ENCODE measurements around the gene SYCP2L. TPM values are rescaled to one million over a fixed set of nuclear protein-coding genes. Genes with fewer than 3 reads are reported as not detected.

SYCP2L gene
- 0.36 TPM in 1 of 2 replicates, not detected in the other for total RNA-seq

DNA sequence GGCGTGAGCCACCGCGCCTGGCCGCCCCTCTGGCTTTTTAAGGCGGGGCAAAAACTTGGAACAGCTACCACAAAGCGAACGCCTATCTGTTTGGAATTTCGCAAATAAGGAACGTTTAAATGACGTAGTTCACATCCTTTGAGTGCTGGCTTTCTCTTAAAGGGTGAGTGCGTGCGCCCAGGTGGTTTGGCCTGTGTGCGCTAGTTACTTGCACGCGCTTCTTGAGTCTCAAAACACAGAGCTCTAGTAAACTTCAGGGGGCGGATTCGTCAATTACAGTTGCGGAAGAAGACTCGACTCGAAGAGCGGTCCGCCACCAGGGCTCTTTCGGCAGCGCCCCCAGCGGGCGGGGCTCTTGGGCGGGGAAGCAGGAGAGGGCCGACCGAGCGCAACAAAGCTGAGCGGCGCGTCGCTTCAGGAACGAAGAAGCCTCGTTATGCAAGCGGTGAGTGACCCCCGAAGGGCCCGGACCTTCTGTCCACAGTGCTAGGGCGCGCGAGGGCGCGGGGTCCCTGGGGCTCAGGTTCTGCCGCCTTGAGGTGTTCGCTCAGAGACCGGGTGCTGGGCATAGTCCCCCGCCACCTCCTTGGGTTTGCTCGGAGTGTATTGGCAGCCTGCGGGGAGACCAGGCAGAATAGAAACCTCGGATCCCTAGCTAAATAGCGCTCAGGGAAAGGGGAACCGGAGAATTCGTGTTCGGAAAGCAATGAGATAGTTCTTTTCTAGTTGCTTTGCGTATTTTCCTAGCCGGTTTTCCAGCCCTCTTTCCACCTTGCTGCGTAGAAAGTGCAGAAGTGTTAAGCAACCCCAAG is at the start of gene SYCP2L:
Gene SYCP2L (plus strand): TSS at position 362 of the 812 bp plus-strand sequence. CDS start 75 bp downstream, at position 437.
- TF ChIP-seq, protein P1, sequence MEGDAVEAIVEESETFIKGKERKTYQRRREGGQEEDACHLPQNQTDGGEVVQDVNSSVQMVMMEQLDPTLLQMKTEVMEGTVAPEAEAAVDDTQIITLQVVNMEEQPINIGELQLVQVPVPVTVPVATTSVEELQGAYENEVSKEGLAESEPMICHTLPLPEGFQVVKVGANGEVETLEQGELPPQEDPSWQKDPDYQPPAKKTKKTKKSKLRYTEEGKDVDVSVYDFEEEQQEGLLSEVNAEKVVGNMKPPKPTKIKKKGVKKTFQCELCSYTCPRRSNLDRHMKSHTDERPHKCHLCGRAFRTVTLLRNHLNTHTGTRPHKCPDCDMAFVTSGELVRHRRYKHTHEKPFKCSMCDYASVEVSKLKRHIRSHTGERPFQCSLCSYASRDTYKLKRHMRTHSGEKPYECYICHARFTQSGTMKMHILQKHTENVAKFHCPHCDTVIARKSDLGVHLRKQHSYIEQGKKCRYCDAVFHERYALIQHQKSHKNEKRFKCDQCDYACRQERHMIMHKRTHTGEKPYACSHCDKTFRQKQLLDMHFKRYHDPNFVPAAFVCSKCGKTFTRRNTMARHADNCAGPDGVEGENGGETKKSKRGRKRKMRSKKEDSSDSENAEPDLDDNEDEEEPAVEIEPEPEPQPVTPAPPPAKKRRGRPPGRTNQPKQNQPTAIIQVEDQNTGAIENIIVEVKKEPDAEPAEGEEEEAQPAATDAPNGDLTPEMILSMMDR (IDR thresholded peaks at IDR 0.05; ENCODE audit: extremely low read depth, low read depth, low read length): no peak
- no peaks in the 10 kb centered on the region for H3K4me1 ChIP-seq (ENCODE audit: insufficient read depth, low read length)
- H3K27ac ChIP-seq (ENCODE audit: low read depth, low read length): no peak within 1 kb of the TSS
- DNase-seq (ENCODE audit: insufficient read length, low spot score, missing footprints): peak; percentile 46
- peak within 1 kb of the TSS; percentile 30 for H3K4me3 ChIP-seq (ENCODE audit: insufficient read depth, low read length)
- peaks cover 51% of the 10 kb centered on the region for H3K27me3 ChIP-seq (ENCODE audit: insufficient read depth, low read length)
- H3K9me3 ChIP-seq (ENCODE audit: low read depth, low read length): no peaks in the 10 kb centered on the region
- no peaks in the 10 kb centered on the region for H3K36me3 ChIP-seq (ENCODE audit: insufficient read depth, low read length)
- H4K20me1 ChIP-seq (ENCODE audit: insufficient read depth, low read length): no peaks in the 10 kb centered on the region
- peak within 1 kb of the TSS; percentile 33 for H3K4me2 ChIP-seq (ENCODE audit: insufficient read depth, low read length)
- no peaks in the 10 kb centered on the region for H3K79me2 ChIP-seq (ENCODE audit: insufficient read depth, low read length)
- H2AFZ ChIP-seq (ENCODE audit: low read length): no peak within 1 kb of the TSS

DNA sequence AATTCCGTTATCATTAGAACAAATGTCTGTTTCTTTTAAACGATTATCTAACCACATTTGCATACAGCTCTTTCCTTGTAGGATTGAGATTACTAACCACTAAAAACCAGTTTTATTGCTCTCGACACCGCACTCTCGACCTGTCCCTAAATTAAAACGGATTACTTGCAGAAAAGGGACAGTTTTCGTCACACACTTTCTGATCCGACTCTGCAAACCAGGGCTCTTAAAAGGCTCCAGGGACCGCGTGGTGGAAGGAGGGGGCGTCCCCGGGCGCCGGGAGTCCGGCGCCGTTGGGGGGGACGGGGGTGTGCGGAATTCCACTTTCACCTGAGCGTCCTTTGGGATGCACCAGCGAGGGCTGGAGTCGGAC is 49.2 kb upstream of the SYCP2L start:
- peak overlapping the region; percentile 91 for H3K4me2 ChIP-seq (ENCODE audit: insufficient read depth, low read length)
- H3K27me3 ChIP-seq (ENCODE audit: insufficient read depth, low read length): peaks cover 37% of the 10 kb centered on the region
- H3K9me3 ChIP-seq (ENCODE audit: low read depth, low read length): no peaks in the 10 kb centered on the region
- no peaks in the 10 kb centered on the region for H3K36me3 ChIP-seq (ENCODE audit: insufficient read depth, low read length)
- peaks cover 9% of the 10 kb centered on the region for H3K4me1 ChIP-seq (ENCODE audit: insufficient read depth, low read length)
- H2AFZ ChIP-seq (ENCODE audit: low read length): peak overlapping the region; percentile 70
- H4K20me1 ChIP-seq (ENCODE audit: insufficient read depth, low read length): no peaks in the 10 kb centered on the region
- H3K27ac ChIP-seq (ENCODE audit: low read depth, low read length): no peak overlapping the region
- TF ChIP-seq, protein P1 (IDR thresholded peaks at IDR 0.05; ENCODE audit: extremely low read depth, low read depth, low read length): no peak
- no peak for DNase-seq (ENCODE audit: insufficient read length, low spot score, missing footprints)
- no peaks in the 10 kb centered on the region for H3K79me2 ChIP-seq (ENCODE audit: insufficient read depth, low read length)
- H3K4me3 ChIP-seq (ENCODE audit: insufficient read depth, low read length): peak overlapping the region; percentile 76

DNA sequence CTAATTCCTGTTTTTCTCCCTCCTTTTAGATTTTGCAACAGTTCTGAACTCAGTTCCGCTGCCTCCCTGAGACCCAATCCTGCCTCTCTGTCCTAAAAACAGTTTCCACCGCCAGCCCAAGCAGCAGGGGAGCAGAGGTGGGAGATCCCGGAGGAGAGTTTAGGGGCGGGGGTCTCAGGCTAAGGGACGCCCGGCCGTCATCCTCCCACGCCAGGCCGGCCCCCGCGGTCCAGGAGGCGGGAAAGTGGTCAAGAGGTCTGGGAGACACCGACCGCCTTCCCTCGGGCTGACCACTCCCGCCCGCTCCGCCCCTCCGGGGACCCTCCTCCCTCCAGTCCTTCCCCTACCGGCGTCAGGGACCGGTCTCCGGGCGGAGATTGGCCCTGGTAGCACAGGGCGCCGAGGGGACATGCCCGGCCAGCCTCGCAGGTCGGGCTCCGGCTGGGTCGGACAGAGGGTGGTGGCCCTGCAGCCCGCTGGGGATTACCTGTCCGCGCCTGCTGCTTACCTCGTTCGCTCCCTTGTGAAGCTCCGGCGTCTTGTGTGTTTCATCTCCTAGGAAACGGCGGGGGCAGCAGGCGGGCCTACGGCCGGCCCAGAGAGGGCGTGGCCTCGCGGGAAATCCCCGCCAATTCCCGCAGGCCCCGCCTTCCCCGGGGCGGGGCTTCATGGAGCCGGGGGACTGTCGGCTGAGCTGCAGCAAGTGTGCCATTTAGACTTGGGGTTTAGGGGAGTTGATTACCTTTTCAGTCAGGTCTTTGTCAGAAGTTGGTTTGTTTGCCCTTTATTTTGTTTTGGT is 48.7 kb upstream of the SYCP2L start, which contains the start of gene MAK:
Gene MAK (minus strand): TSS at position 545 of the 799 bp plus-strand sequence. CDS start 7,891 bp downstream, outside the sequence.
- H3K4me1 ChIP-seq (ENCODE audit: insufficient read depth, low read length): peaks cover 9% of the 10 kb centered on the region
- H3K27ac ChIP-seq (ENCODE audit: low read depth, low read length): no peak within 1 kb of the TSS
- no peaks in the 10 kb centered on the region for H3K9me3 ChIP-seq (ENCODE audit: low read depth, low read length)
- TF ChIP-seq, protein P1 (IDR thresholded peaks at IDR 0.05; ENCODE audit: extremely low read depth, low read depth, low read length): no peak
- H2AFZ ChIP-seq (ENCODE audit: low read length): peak within 1 kb of the TSS; percentile 70
- peak; percentile 96 for DNase-seq (ENCODE audit: insufficient read length, low spot score, missing footprints)
- peak within 1 kb of the TSS; percentile 76 for H3K4me3 ChIP-seq (ENCODE audit: insufficient read depth, low read length)
- no peaks in the 10 kb centered on the region for H3K79me2 ChIP-seq (ENCODE audit: insufficient read depth, low read length)
- no peaks in the 10 kb centered on the region for H4K20me1 ChIP-seq (ENCODE audit: insufficient read depth, low read length)
- H3K4me2 ChIP-seq (ENCODE audit: insufficient read depth, low read length): peak within 1 kb of the TSS; percentile 91
- H3K27me3 ChIP-seq (ENCODE audit: insufficient read depth, low read length): peaks cover 37% of the 10 kb centered on the region
- no peaks in the 10 kb centered on the region for H3K36me3 ChIP-seq (ENCODE audit: insufficient read depth, low read length)
